Gastrocnemius medialis (tissue), 4 donors: Measurements from ENCODE around the gene PRTN3.

Source experiments
- CTCF ChIP-seq, 5 experiments: fragments of 450-650 bp in 3 of 5; fragments of 200-600 bp in 2 of 5; sonication (generic) in 2 of 5; IDR thresholded peaks in 4 of 5; conservative IDR thresholded peaks in 1 of 5; 1 replicate in 4 of 5; 2 replicates in 1 of 5; pipeline ENCODE4 v1.5.1; 2016 to 2019; ENCODE audit warnings: antibody characterized with exemption in 5 of 5, mild to moderate bottlenecking in 3 of 5, moderate library complexity in 3 of 5
- POLR2A ChIP-seq, 2 donors: fragments of 450-650 bp; IDR thresholded peaks; one replicate each; pipeline ENCODE4 v1.6.1; 2017; ENCODE audit warnings: antibody characterized with exemption in 2 of 2, mild to moderate bottlenecking in 2 of 2, moderate library complexity in 2 of 2

GRCh38 chr19:855566-856120, 14.8 kb downstream of the PRTN3 start:
- TF ChIP-seq CTCF (IDR thresholded peaks at IDR 0.05 in 4 of 5, conservative IDR thresholded peaks at IDR 0.05 in 1 of 5) = no peak
- no peak for TF ChIP-seq POLR2A (IDR thresholded peaks at IDR 0.05)
